HG03045 (cell line): Measurements from ENCODE around the gene GNAI3.

Source experiments
- ATAC-seq: cut with Tn5 transposase; IDR thresholded peaks from one replicate; pipeline ENCODE4 v1.9.1; 2021; ENCODE audit warnings: mild to moderate bottlenecking, moderate library complexity; ENCODE audit not compliant: unreplicated experiment

Gene GNAI3

GRCh38 chr1:109622137-109622892 lies 73.9 kb downstream of the GNAI3 start:
- ATAC-seq: no peak

GRCh38 chr1:109622895-109623294 lies 74.5 kb downstream of the GNAI3 start:
- no peak for ATAC-seq

GRCh38 chr1:109623601-109624161 lies 75.3 kb downstream of the GNAI3 start:
- no peak for ATAC-seq

GRCh38 chr1:109624201-109625010 lies 76.0 kb downstream of the GNAI3 start:
- ATAC-seq: no peak

- ATAC-seq: no peak
Measured at GRCh38 chr1:109625176-109625575, 76.8 kb downstream of the GNAI3 start.

- no peak for ATAC-seq
Measured at GRCh38 chr1:109625601-109626560, 77.5 kb downstream of the GNAI3 start.

GRCh38 chr1:109626682-109627408 lies 78.4 kb downstream of the GNAI3 start:
- ATAC-seq: no peak

- no peak for ATAC-seq
Measured at GRCh38 chr1:109627692-109628399, 79.4 kb downstream of the GNAI3 start.

- ATAC-seq: no peak
Measured at GRCh38 chr1:109628540-109629321, 80.3 kb downstream of the GNAI3 start.

- no peak for ATAC-seq
Measured at GRCh38 chr1:109629372-109630030, 81.1 kb downstream of the GNAI3 start.

GRCh38 chr1:109630081-109630897 lies 81.9 kb downstream of the GNAI3 start:
- no peak for ATAC-seq

GRCh38 chr1:109630898-109631512 lies 82.6 kb downstream of the GNAI3 start:
- no peak for ATAC-seq

GRCh38 chr1:109631513-109632505 lies 83.4 kb downstream of the GNAI3 start:
- ATAC-seq: no peak

- ATAC-seq: no peak
Measured at GRCh38 chr1:109632671-109633346, 84.4 kb downstream of the GNAI3 start.

- no peak for ATAC-seq
Measured at GRCh38 chr1:109634292-109634691, 85.9 kb downstream of the GNAI3 start.
